Skin epidermis (tissue), 12 donors: Measurements from ENCODE around the gene MICALL1.
"Not testable (repeated sequence)": the region's sequence is repeated elsewhere in the genome, so short reads cannot be mapped to it uniquely, and the experiment has no call there.

ENCODE experiments used
- H3K27ac ChIP-seq, 21 experiments: fragments of 200-600 bp; sonication (generic) in 11 of 21; one replicate each; pipeline ENCODE4 v1.5.0; 2020; ENCODE audit warnings: mild to moderate bottlenecking in 3 of 21, inconsistent platforms in 2 of 21, moderate library complexity in 2 of 21
- H3K4me3 ChIP-seq, 7 experiments: fragments of 200-600 bp; sonication (generic) in 2 of 7; one replicate each; pipeline ENCODE4 v1.5.0; 2020; ENCODE audit warnings: inconsistent platforms in 2 of 7, mild to moderate bottlenecking in 2 of 7, moderate library complexity in 1 of 7

The MICALL1 gene

DNA sequence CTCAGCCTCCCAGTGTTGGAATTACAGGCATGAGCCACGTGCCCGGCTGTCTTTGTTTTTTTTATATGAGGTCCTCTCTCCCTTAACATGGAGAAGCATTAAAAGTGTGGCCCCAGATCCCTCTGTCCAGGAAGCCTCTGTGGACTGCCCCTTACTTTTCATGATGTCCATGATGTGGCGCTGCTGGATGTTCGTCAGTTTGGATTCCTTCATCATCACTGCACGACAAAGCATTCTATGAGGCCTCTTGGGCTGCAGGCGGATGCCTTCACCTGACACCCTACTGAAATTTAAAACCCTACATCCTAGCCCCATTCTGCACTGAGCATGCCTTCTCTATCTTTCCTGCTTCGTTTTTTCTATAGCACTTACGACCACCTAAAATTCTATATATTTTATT is 45.2 kb downstream of the MICALL1 start:
- Histone ChIP-seq H3K27ac (no peak overlapping the region), H3K4me3 (no peak overlapping the region)

DNA sequence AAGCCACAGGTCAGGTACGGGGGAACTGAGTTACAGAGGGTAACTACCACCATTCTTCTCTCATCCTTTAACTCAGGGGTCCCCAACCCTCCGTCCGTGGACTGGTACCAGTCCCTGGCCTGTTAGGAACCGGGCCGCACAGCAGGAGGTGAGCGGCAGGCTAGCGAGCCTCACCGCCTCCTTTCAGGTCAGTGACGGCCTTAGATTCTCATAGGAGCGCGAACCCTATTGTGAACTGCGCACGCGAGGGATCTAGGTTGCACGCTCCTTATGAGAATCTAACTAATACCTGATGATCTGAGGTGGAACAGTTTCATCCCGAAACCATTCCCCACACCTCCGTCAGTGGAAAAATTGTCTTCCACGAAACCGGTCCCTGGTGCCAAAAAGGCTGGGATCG is 46.5 kb downstream of the MICALL1 start:
- Histone ChIP-seq H3K4me3 (peak overlapping the region; percentile 79 to 97 (median 90)), H3K27ac (peak overlapping the region in 3 of 21 experiments; percentile 18 to 90 (median 41))

DNA sequence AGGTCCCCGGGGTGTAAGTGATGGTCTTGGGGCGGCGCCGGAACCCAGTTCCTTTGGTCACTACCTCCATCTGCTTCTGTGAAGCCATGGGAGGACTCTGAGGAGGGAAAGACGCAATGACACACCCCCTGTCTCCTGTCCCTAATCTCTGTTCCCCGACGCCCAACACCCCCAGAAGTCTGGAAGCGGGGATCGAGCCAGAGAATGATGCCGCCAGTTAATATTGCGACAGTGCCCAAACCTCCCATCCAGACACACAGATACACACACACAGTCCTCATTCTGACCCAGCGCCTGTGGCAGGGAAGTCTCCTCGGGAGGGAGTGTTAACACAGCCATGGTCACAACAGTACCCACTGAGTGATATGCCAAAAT is 47.0 kb downstream of the MICALL1 start:
- H3K27ac ChIP-seq: peak overlapping the region in 15 of 21 experiments; percentile 18 to 92 (median 85)
- H3K4me3 ChIP-seq: peak overlapping the region; percentile 79 to 97 (median 90)

DNA sequence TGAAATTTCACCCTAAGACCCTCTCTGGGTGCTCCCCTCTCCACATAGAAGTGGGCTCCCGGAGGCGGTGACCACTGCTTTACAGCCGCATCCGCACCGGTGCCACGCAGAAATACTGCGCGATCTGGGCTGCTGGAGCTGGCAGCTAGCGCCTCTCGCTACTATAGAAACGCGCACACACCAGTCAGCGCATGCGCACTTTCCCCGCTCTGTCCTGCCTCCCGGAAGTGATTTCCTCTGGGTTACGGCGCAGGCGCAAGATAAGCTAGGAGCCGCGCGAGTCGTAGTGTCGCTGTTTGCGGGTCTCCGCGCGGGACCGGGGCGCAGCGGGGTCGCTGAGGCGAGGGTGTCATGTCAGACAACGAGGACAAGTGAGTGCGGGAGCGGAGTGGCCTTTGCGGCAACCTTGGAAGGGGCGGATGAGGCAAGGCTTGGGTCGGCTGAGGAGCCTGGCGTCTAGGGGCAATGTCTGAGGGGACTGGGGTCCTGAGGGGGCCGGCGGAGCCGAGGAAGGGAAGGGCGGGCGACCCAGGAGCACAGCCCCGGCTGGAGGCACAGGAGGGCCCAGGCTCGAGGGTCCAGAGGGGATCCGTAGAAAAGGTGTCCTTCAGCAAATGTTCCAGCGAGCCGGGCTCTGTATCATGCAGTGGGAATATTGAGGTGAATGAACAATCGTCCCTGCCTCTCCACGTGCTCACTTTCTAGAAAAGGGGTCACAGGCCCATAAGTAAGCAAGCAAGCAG is 47.5 kb downstream of the MICALL1 start, which contains the start of the genes C22orf23 and POLR2F:
TSS of gene C22orf23 (minus strand) at position 165 of the 743 bp plus-strand sequence. CDS start 452 bp downstream, outside the sequence.
TSS of gene POLR2F (plus strand) at position 263 of the 743 bp plus-strand sequence. CDS start at position 352, 89 bp downstream.
- H3K4me3 ChIP-seq: peak within 1 kb of the TSS; percentile 79 to 97 (median 90)
- H3K27ac ChIP-seq: peak within 1 kb of the TSS; percentile 61 to 92 (median 87)

DNA sequence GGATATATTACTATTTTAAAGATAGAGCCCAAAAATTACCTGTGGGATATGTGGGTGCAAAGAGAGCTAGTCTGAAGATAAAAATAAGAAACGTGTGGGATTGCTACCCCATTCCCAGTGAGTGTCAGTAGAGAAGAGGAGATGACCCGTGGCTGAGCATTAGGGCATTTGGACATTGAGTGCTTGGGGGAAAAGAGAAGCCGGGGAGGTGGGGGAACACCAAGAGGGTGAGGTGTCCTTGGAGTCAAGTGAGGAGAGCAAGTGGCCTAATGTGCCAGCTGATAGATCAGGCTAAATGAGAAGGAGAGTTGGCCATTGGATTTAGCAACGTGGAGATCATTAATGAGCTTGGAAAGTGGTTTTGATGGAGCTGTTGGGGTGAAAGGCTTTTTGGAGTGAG is 48.6 kb downstream of the MICALL1 start:
- H3K4me3 ChIP-seq: peak overlapping the region in 5 of 7 experiments; percentile 79 to 97 (median 90)
- no peak overlapping the region for H3K27ac ChIP-seq

DNA sequence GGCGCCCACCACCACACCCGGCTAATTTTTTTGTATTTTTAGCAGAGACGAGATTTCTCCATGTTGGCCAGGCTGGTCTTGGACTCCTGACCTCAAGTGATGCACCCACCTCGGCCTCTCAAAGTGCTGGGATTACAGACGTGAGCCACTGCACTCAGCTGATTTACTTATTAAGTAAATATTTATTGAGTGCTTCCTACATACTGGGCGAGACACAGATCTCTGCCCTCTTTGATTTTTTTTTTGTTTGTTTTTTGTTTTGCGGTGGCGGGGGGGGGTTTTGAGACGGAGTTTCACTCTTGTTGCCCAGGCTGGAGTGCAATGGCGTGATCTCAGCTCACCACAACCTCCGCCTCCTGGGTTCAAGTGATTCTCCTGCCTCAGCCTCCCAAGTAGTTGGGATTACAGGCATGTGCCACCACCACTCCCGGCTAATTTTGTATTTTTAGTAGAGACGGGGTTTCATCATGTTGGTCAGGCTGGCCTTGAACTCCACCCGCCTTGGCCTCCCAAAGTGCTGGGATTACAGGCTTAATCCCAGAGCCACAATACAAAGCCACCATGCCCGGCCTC is 49.8 kb downstream of the MICALL1 start:
- not testable (repeated sequence) for H3K27ac ChIP-seq, H3K4me3 ChIP-seq

DNA sequence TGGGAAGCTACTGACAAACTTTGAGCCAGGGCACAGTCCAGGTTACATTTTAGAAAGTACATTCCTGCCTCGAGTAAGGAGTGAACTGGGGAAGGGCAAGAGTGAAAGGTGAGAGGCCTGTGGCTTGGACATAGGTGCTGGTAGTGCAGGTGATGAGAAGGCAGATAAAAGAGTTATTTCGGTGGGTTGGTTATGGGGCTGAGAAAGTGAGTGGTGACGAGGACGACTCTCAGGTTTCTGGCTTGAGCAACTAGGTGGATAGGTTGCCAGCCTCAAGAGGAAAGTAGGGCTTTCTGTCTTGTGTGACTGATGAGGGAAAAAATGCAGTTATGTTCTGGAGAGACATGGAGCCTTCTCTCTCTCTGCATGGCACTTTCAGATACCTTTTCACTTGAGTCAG is 51.1 kb downstream of the MICALL1 start:
- H3K27ac ChIP-seq: no peak overlapping the region
- no peak overlapping the region for H3K4me3 ChIP-seq

DNA sequence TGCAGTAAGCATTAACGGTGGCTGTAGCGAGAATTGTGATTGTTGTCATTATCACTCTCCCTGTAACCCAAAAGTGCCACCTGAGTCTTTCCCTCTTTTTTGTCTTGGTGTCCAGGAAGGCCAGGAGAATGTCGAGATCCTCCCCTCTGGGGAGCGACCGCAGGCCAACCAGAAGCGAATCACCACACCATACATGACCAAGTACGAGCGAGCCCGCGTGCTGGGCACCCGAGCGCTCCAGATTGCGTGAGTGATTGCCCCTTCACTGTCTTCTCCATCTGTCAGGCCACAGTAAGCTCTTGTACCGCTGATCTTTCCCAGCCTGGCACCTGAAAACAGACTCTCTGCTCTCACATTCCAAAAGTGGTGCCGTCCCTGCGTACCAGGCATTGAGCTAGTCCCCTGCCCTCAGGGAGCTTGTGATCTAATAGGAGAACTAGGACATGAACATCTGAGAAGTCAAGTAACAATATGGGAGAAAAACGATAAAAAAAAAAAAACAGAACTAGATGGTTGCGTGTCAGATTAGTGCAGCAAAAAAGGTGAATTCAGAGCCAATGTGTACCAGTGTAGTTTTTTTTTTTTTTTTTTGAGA is 53.2 kb downstream of the MICALL1 start:
- no peak overlapping the region for H3K4me3 ChIP-seq
- no peak overlapping the region for H3K27ac ChIP-seq

DNA sequence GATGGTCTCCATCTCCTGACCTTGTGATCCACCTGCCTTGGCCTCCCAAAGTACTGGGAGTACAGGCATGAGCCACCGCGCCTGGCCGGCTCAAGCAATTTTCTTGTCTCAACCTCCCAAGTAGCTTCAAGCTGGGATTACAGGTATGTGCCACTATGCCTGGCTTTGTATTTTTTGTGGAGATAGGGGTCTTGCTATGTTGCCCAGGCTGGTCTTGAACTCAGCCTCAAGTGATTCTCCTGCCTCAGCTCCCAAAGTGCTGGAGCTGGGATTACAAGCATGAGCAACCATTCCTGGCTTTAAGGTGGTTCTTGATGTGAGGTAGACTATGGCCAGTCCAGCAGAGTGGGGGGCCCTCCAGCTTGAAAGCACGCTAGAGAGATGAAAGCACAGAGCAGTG is 55.0 kb downstream of the MICALL1 start:
- H3K27ac ChIP-seq: no peak overlapping the region
- no peak overlapping the region for H3K4me3 ChIP-seq

DNA sequence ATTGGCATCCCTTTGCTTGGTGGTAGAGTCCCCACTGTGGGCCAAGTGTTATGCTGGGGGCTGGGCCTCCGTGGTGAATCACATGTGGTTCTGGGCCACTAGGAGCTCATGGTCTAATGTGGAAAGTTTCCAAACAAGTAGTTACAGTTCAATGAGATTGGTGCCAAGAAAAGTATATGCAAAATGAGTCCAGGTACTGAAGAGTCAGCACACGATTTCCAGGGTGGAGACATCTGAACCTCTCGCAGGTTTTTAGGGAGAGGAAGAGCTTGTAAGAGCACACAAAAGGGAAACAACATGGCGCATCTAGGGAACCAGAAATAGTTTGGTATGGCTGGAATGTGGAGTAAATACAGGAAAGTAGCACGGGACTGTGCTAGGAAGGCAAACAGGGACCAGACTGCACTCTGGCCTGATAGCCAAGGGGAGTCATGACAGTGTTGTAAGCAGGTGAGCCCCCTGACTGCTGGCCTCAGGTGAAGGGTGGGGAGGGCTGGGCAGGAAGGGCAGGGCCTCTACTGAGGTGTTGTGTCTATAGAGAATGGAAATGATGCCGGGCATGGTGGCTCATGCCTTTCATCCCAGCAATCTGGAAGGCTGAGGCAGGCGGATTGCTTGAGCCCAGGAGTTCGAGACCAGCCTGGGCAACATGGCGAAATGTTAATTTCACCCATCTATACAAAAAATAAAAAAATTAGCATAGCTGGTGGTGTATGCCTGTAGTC is 60.0 kb downstream of the MICALL1 start:
- Histone ChIP-seq H3K4me3 (no peak overlapping the region), H3K27ac (peak overlapping the region in 2 of 21 experiments; percentile 19 to 32)

DNA sequence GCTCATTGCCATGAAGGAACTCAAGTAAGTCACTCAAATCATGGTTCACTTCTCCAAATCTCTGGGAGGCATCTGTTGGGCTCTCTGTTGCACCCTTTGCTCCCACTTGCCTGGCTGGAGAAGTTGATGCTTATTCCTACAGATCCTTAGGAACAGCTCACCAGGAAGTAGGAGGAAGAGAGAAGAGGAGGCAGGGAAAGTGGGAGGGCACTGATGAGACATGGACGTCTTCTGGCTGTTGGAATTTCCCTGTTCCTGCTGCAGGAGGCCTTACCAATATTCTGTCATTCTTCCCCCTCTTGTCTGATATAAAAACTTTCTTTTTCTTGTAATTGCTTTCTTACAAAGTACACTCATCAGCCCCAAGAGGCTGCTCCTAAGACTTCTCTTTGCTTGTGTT is 61.0 kb downstream of the MICALL1 start:
- Histone ChIP-seq H3K4me3 (no peak overlapping the region), H3K27ac (no peak overlapping the region)

DNA sequence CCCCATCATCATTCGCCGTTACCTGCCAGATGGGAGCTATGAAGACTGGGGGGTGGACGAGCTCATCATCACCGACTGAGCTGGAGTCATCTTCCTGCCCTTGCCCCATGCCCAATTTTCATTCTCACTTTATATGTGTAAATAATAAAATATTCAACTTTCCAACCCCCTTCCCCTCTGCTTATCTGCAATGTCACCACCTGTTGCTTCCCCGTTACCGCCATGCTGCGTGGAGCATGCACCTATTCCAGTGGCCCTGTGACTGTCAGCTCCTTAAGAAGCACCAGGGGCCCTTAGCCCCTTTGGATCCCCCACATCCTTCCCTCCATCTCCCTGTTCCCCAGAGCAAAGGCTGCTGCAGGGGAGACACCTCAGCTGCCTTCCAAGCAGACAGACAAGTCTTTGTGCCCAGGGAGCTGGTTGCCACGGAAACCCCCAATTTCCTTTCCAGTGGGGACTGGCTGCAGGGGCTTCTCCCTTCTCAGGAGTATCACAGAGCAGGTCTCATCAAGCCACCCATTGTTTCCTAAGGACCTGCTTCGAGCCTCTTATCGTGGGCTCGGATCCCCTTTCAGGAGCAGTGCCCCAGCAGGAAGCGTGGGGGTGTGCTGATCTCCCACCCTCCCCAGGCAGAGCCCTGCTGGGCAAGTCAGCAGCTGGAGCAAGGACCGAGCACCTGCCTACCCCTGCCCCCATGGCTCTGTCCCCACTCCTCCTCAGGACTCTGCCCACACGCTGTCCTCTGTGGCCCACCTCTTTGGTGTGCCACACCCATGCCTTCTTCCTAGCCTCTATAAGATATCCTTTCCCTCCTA is 61.7 kb downstream of the MICALL1 start:
- Histone ChIP-seq H3K4me3 (no peak overlapping the region), H3K27ac (peak overlapping the region in 1 of 21 experiments; percentile 35)

DNA sequence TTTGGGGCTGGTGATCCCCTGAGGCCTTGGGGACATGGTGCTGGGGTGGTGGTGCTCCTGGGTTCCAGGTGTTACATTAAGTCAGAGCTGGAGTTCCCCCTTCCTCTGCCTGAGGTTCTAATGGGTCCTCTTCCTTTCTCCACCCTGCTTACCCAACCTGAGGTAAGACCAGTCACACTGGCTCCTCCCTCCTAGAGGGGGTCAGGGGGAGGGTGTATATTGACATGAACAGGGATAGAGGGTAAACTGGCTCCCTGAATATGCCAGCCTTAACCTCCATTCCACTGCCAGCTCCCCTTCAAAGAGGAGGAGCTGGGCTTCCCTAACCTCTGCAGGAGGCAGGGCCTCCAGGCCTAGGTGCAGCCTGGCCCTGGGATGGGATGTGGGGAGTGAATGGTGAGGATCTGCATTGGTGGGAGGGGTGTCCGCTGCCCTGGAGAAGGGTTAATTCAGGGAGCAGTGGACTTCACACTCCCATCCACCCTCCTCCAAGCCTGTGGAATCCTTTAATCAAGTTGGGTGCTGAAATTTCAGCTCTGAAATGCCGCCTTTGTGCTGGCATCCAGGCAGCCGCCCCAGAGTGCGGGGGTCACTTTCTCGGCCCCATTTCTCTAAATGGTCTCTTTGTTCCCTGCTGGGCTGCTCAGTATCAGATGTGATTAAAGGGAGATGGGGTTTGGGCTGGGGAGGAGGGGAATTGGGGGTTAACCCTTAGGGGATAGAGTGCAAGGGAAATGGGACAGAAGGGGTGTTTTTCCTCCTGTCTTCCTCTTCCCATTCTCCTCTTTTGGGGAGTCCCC is 62.6 kb downstream of the MICALL1 start:
- H3K27ac ChIP-seq: peak overlapping the region in 1 of 21 experiments; percentile 35
- no peak overlapping the region for H3K4me3 ChIP-seq

DNA sequence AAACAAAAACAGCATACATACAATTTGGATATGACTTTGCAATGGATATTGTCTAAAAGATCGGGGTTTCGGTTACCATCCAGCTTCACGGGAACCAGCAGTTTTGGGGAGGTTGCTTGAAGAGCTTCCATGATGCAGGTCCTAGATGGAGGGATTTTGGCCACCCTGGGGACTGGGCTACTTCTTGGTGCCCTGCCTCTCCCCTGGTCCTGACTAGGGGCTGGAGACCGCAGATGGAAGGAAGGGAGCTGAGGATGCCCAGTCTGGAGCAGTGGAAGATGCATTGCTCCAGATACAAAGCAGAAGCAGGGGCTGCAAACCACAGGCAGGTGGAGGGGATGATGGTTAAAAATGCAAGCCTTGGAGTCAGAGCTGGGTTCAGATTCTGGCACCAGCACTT is 64.8 kb downstream of the MICALL1 start:
- Histone ChIP-seq H3K4me3 (no peak overlapping the region), H3K27ac (no peak overlapping the region)

DNA sequence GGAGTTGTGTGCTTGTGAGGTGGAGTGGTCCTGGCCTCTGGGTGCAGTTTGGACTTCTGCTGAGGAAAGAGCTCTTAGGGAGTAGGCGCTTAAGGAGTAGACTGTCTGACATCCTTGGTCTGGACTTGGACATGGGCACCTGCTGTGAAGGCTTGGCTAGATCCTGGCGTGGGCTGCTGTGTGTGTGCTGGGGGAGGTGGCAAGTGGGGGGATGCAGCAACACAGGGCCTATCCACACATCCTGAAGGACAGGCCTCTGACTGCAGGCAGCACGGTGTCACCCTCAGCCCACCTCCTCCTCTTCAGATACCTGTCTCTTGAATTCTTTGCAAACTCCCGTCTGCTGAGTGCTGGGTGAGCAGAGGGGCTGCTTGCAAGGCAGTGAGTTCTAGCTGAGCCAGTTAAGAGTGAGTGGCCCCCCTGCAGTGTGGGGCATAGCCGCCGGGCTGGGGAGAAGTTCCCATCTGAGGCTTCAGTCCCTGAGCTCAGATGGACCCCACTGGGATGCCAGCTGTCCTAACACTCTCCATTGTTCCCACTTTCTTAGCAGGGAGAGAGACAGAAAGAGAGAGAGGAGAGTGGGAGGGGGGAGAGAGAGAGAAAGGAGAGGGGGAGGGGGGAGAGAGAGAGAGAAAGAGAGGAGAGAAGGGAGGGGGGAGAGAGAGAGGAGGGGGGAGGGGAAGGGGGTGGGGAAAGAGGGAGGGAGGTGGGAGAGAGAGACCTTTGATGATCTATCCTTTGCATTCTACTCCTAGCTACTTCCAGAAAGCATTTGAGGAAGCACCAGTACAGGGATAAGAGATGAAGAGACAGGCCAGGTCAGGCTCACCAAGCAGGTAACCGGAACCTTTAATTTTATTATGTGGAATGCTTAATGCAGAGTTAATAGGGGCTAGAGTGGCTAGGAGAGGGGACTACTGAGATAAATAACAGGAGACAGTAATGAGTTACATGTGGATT is 65.7 kb downstream of the MICALL1 start:
- Histone ChIP-seq H3K4me3 (no peak overlapping the region), H3K27ac (no peak overlapping the region)

DNA sequence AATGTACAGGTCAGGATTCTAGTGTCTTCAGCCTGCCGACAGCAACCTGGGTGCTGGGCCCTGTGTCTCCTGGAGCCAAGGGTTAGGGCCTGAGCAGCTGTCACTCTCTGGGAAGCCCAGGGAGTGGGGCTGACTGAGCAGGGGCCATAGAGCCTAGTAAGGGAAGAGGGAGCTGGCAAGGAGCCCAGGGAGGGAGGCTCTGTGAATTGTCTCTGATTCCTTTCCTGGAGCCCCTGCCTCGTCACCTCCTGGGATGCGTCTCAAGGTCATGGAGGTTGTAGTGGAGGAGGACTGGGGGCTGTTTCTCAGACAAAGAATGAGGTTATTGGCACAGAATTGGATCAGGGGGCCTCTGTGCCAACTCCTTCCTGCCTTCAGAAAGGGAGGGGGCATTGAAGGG is 66.4 kb downstream of the MICALL1 start:
- no peak overlapping the region for H3K4me3 ChIP-seq
- H3K27ac ChIP-seq: no peak overlapping the region
